Body of pancreas (tissue), 4 donors: ENCODE data around the gene COL5A1. TPM values are rescaled to one million over a fixed set of nuclear protein-coding genes. Genes with fewer than 3 reads are reported as not detected.
A peak's percentile ranks its signal among the peaks of the same experiment; 100 is the strongest.

ENCODE experiments used
- ATAC-seq: fragments of 150-250 bp; one replicate; pipeline ENCODE4 v1.9.1; 2016
- DNase-seq, 4 donors: peaks; one replicate each; pipeline ENCODE4 v3.0.0-alpha.2; 2019
- H3K27ac ChIP-seq, 4 donors: fragments of 200-600 bp; sonication (generic); 1 replicate in 3 of 4; 2 replicates in 1 of 4; pipeline versions ENCODE4 v1.5.1 to v1.6.1; 2016 to 2019; ENCODE audit warnings: mild to moderate bottlenecking in 1 of 4, mixed read lengths in 1 of 4, moderate library complexity in 1 of 4
- H3K27me3 ChIP-seq, 2 donors: fragments of 200-600 bp; sonication (generic); one replicate each; pipeline ENCODE4 v1.6.0; 2016; ENCODE audit warnings: mild to moderate bottlenecking in 1 of 2
- H3K36me3 ChIP-seq, 2 donors: fragments of 200-600 bp; sonication (generic); replicated peaks in 1 of 2; 2 replicates each; pipeline ENCODE4 v1.5.1; 2016; ENCODE audit warnings: low read depth in 2 of 2; ENCODE audit not compliant: insufficient read depth in 1 of 2
- H3K4me1 ChIP-seq: fragments of 200-600 bp; sonication (generic); one replicate; pipeline ENCODE4 v1.6.0; 2016
- H3K4me3 ChIP-seq, 2 donors: fragments of 200-600 bp; sonication (generic); 1 replicate in 1 of 2; 2 replicates in 1 of 2; pipeline ENCODE4 v1.5.1; 2016 to 2019
- H3K9me3 ChIP-seq, 3 donors: fragments of 200-600 bp; sonication (generic); 1 replicate in 2 of 3; 2 replicates in 1 of 3; pipeline ENCODE4 v1.5.1; 2016
- CTCF ChIP-seq, 7 experiments: fragments of 450-650 bp in 4 of 7; fragments of 200-600 bp in 3 of 7; sonication (generic) in 3 of 7; IDR thresholded peaks; one replicate each; pipeline ENCODE4 v1.5.1; 2016 to 2019; ENCODE audit warnings: antibody characterized with exemption in 7 of 7
- POLR2A ChIP-seq, 3 donors: fragments of 450-650 bp; IDR thresholded peaks; one replicate each; pipeline ENCODE4 v1.6.1; 2016; ENCODE audit warnings: antibody characterized with exemption in 3 of 3, mild to moderate bottlenecking in 2 of 3
- WGBS, 2 donors: methylation state at CpG; one replicate each; pipeline ENCODE4 v1.1.5; 2017; 5-methylcytosine and 5-hydroxymethylcytosine counted together
- intact Hi-C: fragments of 100-400 bp; cut with DNase I; formaldehyde crosslinking; loops from one replicate; pipeline ENCODE4 v1.15.1; 2023
- total RNA-seq, 2 donors: library from RNA; depleted of rRNA; stranded (reverse); fragments of >200 nt; gene quantifications; one replicate each; pipeline ENCODE4 v1.1.0, GENCODE V29; 2016

The COL5A1 gene
- total RNA-seq, 2 donors from 2014 or later: 7.0 to 14.5 TPM

DNA sequence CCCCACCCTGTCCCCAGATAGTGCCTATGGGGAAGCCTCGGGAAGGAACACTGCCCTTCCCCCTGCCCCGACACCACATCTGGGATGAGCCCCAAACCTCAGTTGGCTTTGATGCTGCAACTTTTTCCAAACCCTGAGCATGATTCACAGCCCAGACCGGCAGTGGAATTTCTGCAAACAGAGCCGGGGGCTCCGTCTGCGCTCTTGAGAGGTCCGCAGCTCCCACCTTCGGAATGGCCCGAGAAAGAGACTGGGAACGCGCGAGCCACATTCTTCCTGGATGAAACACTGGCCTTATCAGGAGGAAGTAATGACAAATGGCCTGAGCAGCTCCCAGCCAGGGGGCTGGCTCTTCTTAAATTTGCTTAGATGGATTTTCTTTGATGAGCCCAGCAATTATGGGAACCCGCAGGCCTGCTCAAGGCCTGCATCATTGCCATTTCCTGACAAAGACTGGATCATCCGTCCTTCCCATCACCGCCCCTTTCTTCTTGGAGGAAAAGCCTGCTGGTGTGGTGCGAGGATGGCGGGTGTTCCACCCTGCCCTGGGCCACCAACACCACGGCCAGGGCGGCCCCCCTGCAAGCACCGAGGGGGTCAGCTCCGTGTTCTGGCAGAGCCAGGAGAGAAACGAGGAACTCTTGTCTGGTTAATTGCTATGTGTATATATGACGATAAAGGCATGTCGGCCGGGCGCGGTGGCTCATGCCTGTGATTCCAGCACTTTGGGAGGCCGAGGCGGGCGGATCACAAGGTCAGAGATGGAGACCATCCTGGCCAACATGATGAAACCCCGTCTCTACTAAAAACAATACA, 38.8 kb upstream of the COL5A1 start:
- DNase-seq: peak; percentile 26 to 64 (median 32)

GRCh38 chr9:134604834-134605233, 36.8 kb upstream of the COL5A1 start:
- intact Hi-C loops: no loop called here
- DNase-seq (no peak), ATAC-seq (no peak)
- peaks cover 0 to 5% (median 0%) of the 10 kb centered on the region in 3 donors for H3K9me3 ChIP-seq
- no peaks in the 10 kb centered on the region for H3K4me1 ChIP-seq
- no peak overlapping the region for H3K4me3 ChIP-seq
- H3K36me3 ChIP-seq: no peaks in the 10 kb centered on the region
- H3K27me3 ChIP-seq: peaks cover 0 to 7% of the 10 kb centered on the region in 2 donors
- no peak overlapping the region for H3K27ac ChIP-seq
- TF ChIP-seq CTCF (IDR thresholded peaks at IDR 0.05): no peak
- TF ChIP-seq POLR2A (IDR thresholded peaks at IDR 0.05): no peak
- WGBS, 2 donors: 78 to 83% methylated on average over 5 to 12 of the region's 12 CpGs

More for the DNA sequence above, 38.8 kb upstream of the COL5A1 start:
- Histone ChIP-seq H3K4me3 (no peak overlapping the region), H3K4me1 (no peaks in the 10 kb centered on the region), H3K27ac (no peak overlapping the region), H3K36me3 (no peaks in the 10 kb centered on the region), H3K27me3 (peaks cover 0 to 7% of the 10 kb centered on the region in 2 donors), H3K9me3 (peaks cover 0 to 5% (median 0%) of the 10 kb centered on the region in 3 donors)
- intact Hi-C loops: no loop called here
- 48 to 50% methylated on average over 21 to 30 of the region's 31 CpGs for WGBS, 2 donors
- peak; percentile 51 for ATAC-seq
- no peak for TF ChIP-seq POLR2A (IDR thresholded peaks at IDR 0.05)
- TF ChIP-seq CTCF (IDR thresholded peaks at IDR 0.05): no peak

- Histone ChIP-seq H3K4me1 (no peaks in the 10 kb centered on the region), H3K9me3 (peaks cover 0 to 5% (median 0%) of the 10 kb centered on the region in 3 donors), H3K36me3 (no peaks in the 10 kb centered on the region), H3K27me3 (peaks cover 0 to 7% of the 10 kb centered on the region in 2 donors), H3K4me3 (no peak overlapping the region), H3K27ac (no peak overlapping the region)
- 83 to 95% methylated on average over 7 to 8 of the region's 8 CpGs for WGBS, 2 donors
- intact Hi-C loops: no loop called here
- ATAC-seq (no peak), DNase-seq (no peak)
- TF ChIP-seq POLR2A (IDR thresholded peaks at IDR 0.05): no peak
- TF ChIP-seq CTCF (IDR thresholded peaks at IDR 0.05): no peak
Measured at GRCh38 chr9:134605351-134605965, 36.1 kb upstream of the COL5A1 start.

DNA sequence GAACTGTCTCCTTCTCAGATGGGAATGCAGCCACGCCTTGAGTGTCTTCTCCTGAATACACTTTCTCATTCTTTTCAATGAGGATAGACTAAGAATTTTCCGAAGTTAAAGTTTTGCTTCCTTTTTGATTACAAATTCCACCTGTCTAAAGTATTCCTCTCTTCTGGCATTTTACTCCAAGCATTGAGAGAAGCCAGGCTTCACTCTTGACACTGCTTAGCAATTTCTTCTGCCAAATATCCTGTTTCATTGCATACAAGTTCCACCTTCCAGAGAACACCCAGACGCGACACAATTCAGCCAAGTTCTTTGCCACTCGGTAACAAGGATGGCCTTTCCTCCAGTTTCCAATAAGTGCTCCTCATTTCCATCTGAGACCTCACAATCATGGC, 35.6 kb upstream of the COL5A1 start:
- Histone ChIP-seq H3K4me1 (no peaks in the 10 kb centered on the region), H3K36me3 (no peaks in the 10 kb centered on the region), H3K27me3 (peaks cover 0 to 7% of the 10 kb centered on the region in 2 donors), H3K9me3 (peaks cover 0 to 3% (median 0%) of the 10 kb centered on the region in 3 donors), H3K4me3 (no peak overlapping the region), H3K27ac (no peak overlapping the region)
- 62 to 63% methylated on average over 5 of the region's 5 CpGs for WGBS, 2 donors
- intact Hi-C loops: no loop called here
- ATAC-seq (no peak), DNase-seq (no peak)
- TF ChIP-seq POLR2A (IDR thresholded peaks at IDR 0.05) (no peak), CTCF (IDR thresholded peaks at IDR 0.05) (no peak)
